Hepatocyte (in vitro differentiated cells): Measurements from ENCODE around the gene CBX2.

Source experiments
- EZH2 ChIP-seq: fragments of 200-600 bp; sonication (generic); IDR thresholded peaks from 2 replicates; pipeline ENCODE4 v1.6.1; 2016; ENCODE audit warnings: antibody characterized with exemption, mild to moderate bottlenecking, borderline replicate concordance
- EZH2phosphoT487 ChIP-seq: fragments of 200-600 bp; sonication (generic); IDR thresholded peaks from one replicate; pipeline ENCODE4 v1.6.1; 2018; ENCODE audit warnings: antibody characterized with exemption, mild to moderate bottlenecking, low read depth, moderate library complexity; ENCODE audit not compliant: unreplicated experiment, severe bottlenecking
- TF ChIP-seq, protein P1 (sequence below): fragments of 200-600 bp; sonication (generic); IDR thresholded peaks from 2 replicates; pipeline ENCODE4 v1.5.1; 2016; ENCODE audit warnings: antibody characterized with exemption, mild to moderate bottlenecking; ENCODE audit not compliant: poor library complexity

DNA sequence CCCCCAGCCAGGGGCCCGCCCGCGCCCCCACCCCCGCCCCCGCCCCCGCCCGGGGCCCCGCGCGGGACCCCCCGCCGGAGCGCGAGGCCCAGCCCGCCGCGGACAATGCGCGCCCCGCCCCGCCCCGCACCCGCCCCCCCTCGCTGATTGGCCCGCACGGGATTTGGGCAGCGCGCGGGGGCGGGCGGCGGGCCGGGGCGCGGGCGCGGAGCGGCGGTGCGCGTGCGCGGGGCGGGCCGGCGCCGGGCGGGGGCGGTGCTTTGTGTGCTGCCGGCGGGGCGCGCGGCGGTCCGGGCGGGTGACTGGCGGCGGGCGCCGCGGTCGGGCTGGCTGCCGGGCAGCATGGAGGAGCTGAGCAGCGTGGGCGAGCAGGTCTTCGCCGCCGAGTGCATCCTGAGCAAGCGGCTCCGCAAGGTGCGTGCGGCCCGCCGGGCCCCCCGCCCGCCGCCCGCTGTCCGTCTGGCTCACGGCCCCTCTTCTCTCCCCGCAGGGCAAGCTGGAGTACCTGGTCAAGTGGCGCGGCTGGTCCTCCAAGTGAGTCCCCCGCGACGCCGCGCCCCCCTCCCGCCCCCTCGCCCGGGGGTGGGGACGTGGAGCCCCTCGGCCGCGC is at the start of gene CBX2:
- TF ChIP-seq, protein P1, sequence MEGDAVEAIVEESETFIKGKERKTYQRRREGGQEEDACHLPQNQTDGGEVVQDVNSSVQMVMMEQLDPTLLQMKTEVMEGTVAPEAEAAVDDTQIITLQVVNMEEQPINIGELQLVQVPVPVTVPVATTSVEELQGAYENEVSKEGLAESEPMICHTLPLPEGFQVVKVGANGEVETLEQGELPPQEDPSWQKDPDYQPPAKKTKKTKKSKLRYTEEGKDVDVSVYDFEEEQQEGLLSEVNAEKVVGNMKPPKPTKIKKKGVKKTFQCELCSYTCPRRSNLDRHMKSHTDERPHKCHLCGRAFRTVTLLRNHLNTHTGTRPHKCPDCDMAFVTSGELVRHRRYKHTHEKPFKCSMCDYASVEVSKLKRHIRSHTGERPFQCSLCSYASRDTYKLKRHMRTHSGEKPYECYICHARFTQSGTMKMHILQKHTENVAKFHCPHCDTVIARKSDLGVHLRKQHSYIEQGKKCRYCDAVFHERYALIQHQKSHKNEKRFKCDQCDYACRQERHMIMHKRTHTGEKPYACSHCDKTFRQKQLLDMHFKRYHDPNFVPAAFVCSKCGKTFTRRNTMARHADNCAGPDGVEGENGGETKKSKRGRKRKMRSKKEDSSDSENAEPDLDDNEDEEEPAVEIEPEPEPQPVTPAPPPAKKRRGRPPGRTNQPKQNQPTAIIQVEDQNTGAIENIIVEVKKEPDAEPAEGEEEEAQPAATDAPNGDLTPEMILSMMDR: no peak
- no peak for TF ChIP-seq EZH2
- TF ChIP-seq EZH2phosphoT487: no peak
